T-cell (primary cell): ENCODE data around the gene FRMPD3. TPM values are rescaled to one million over a fixed set of nuclear protein-coding genes. Genes with fewer than 3 reads are reported as not detected.

Source experiments
- ATAC-seq, 4 experiments: fragments of 200-7000 bp in 3 of 4; fragments of 150-1000 bp in 1 of 4; cut with Tn5 transposase; replicated peaks in 1 of 4; 1 replicate in 3 of 4; 2 replicates in 1 of 4; pipeline ENCODE4 v1.10.0; 2021; ENCODE audit warnings: moderate library complexity in 3 of 4, mild to moderate bottlenecking in 2 of 4, moderate number of reproducible peaks in 1 of 4
- CTCF ChIA-PET, 2 donors: fragments of 300-600 bp; sonication (Branson Sonifier 250); formaldehyde crosslinking; loops; one replicate each; lab custom pipeline; 2022; ENCODE audit warnings: antibody characterized with exemption in 2 of 2; lab: Charles Lee
- POLR2A ChIA-PET, 2 donors: fragments of 300-600 bp; sonication (Branson Sonifier 250); formaldehyde crosslinking; loops; one replicate each; lab custom pipeline; 2022; ENCODE audit warnings: antibody characterized with exemption in 2 of 2; lab: Charles Lee
- DNase-seq, 35 experiments: peaks; one replicate each; pipeline versions ENCODE4 v3.0.0 to v3.0.0-alpha.2; 2013 to 2023
- H3K27ac ChIP-seq: one replicate; pipeline ENCODE4 v1.5.1; 2013; ENCODE audit warnings: low read length
- H3K27me3 ChIP-seq, 2 experiments: replicated peaks in 1 of 2; 1 replicate in 1 of 2; 2 replicates in 1 of 2; pipeline versions ENCODE4 v1.6.1 to v1.7.0; 2013; ENCODE audit warnings: low read length in 1 of 2, mixed read lengths in 1 of 2; ENCODE audit not compliant: control insufficient read depth in 2 of 2, insufficient read depth in 2 of 2; ENCODE audit errors: extremely low read depth in 1 of 2
- H3K36me3 ChIP-seq, 2 donors: 1 replicate in 1 of 2; 2 replicates in 1 of 2; pipeline versions ENCODE4 v1.6.1 to v1.7.0; 2013; ENCODE audit warnings: low read length in 1 of 2; ENCODE audit not compliant: control insufficient read depth in 2 of 2, insufficient read depth in 1 of 2; ENCODE audit errors: extremely low read depth in 1 of 2
- H3K4me1 ChIP-seq, 2 experiments: 1 replicate in 1 of 2; 2 replicates in 1 of 2; pipeline versions ENCODE4 v1.6.1 to v1.7.0; 2013; ENCODE audit warnings: low read length in 2 of 2, mixed read lengths in 1 of 2; ENCODE audit not compliant: insufficient read depth in 2 of 2, control insufficient read depth in 1 of 2; ENCODE audit errors: extremely low read depth in 1 of 2
- H3K4me3 ChIP-seq, 2 donors: 1 replicate in 1 of 2; 2 replicates in 1 of 2; pipeline versions ENCODE4 v1.5.1 to v1.7.0; 2013; ENCODE audit warnings: mild to moderate bottlenecking in 2 of 2, low read length in 1 of 2, moderate library complexity in 1 of 2; ENCODE audit not compliant: control insufficient read depth in 1 of 2; ENCODE audit errors: extremely low read depth in 1 of 2
- H3K9me3 ChIP-seq: 2 replicates; pipeline ENCODE4 v1.7.0; 2013
- H3K27ac Mint-ChIP-seq, 2 donors: one replicate each; pipeline ENCODE4 v1.8.0; 2020 to 2021; ENCODE audit warnings: mild to moderate bottlenecking in 2 of 2, mixed read lengths in 2 of 2
- H3K27me3 Mint-ChIP-seq, 2 donors: one replicate each; pipeline ENCODE4 v1.8.0; 2021 to 2022; ENCODE audit warnings: mixed read lengths in 2 of 2
- H3K36me3 Mint-ChIP-seq: one replicate; pipeline ENCODE4 v1.8.0; 2021; ENCODE audit warnings: mixed read lengths
- H3K4me1 Mint-ChIP-seq, 3 donors: one replicate each; pipeline ENCODE4 v1.8.0; 2020 to 2022; ENCODE audit warnings: mixed read lengths in 3 of 3, mild to moderate bottlenecking in 1 of 3
- H3K4me3 Mint-ChIP-seq, 3 donors: one replicate each; pipeline ENCODE4 v1.8.0; 2020 to 2022; ENCODE audit warnings: mild to moderate bottlenecking in 3 of 3, mixed read lengths in 3 of 3, moderate library complexity in 3 of 3
- H3K9me3 Mint-ChIP-seq, 3 donors: one replicate each; pipeline ENCODE4 v1.8.0; 2020 to 2022; ENCODE audit warnings: mixed read lengths in 3 of 3
- WGBS: methylation state at CpG from one replicate; pipeline ENCODE4 v1.1.5; 2013; ENCODE audit warnings: missing lambda C conversion rate; ENCODE audit not compliant: insufficient coverage; 5-methylcytosine and 5-hydroxymethylcytosine counted together
- total RNA-seq, 35 experiments: library from RNA in 6 of 35; stranded (reverse) in 6 of 35; fragments of 120-200 nt in 1 of 35; gene quantifications; one replicate each; pipeline versions ENCODE4 v1.2.1 to v1.2.4 and lab custom pipeline; 2013 to 2026

Gene FRMPD3
- total RNA-seq, 5 donors from 2014 or later (not counting 1 experiment from before 2014, with no cell fraction given) = 0.12 to 1.6 (median 0.86) TPM

DNA sequence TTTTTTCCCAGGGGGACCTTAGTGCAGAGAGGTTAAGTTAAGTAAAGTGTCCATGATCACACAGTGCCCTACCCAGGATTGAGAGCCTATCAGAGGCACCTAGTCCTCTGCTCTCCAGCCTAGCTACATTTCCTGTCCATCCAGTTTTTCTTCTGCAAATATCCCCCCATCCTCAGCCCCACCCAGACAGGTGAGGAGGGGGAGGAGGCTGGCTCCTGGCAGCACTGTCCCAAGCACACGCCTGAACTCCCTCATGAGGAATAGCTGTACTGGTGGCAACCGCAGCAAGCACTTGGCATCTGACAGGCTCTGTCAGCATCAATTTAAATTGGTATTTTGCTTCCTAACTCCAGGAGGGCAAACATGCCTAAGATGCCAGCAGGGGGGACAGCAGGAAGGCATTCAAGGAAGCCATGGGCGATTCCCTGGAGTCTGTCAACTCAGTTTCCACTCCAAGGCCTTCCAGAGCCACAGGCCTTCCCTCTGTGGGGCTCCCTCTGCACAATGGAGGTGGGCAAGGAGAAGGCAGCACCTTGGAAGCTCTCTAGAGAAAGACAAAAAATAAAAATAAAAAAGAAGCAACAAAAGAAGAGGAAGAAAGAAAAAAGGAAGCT lies 6.4 kb upstream of the FRMPD3 start:
- peaks cover 16 to 35% of the 10 kb centered on the region in 2 donors for H3K27me3 Mint-ChIP-seq
- H3K4me1 Mint-ChIP-seq = peaks cover 0 to 2% (median 0%) of the 10 kb centered on the region in 3 donors
- 83% methylated on average over 1 of the region's 3 CpGs for WGBS
- ChIA-PET POLR2A (interaction anchor here in 1 of 2 donors (0.6 kb wide), 1 partner anchor 183 kb away, joined by 3 read pairs; no protein-coding TSS in a partner anchor), CTCF (no interaction called here)
- no peak for ATAC-seq
- peaks cover 0 to 17% of the 10 kb centered on the region in 2 experiments for H3K27me3 ChIP-seq
- no peaks in the 10 kb centered on the region for H3K4me1 ChIP-seq
- no peak for DNase-seq
- no peaks in the 10 kb centered on the region for H3K36me3 ChIP-seq
- no peak overlapping the region for H3K27ac ChIP-seq
- no peaks in the 10 kb centered on the region for H3K9me3 ChIP-seq
- H3K4me3 Mint-ChIP-seq = no peak overlapping the region
- no peaks in the 10 kb centered on the region for H3K36me3 Mint-ChIP-seq
- no peaks in the 10 kb centered on the region for H3K9me3 Mint-ChIP-seq
- H3K27ac Mint-ChIP-seq = no peak overlapping the region
- H3K4me3 ChIP-seq = no peak overlapping the region

DNA sequence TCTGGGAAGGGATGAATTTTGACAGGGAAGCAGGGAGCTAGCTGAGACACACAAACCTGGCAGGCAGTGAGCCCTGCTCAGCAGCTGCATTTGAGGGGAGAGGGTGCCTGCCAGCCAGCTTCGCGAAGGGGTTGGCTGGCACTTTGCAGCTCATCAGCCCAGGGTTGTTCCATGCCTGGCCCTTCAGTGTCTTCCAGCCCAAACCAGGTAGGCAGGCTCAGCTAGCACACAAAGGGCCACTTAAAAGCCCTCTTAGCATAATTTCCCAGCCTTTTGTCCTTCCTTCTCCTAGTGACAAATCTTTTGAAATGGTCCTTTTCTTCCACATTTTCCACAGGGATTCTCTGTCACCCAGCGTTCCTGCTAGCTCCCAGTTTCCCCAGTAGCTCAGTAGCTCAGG lies 4.3 kb upstream of the FRMPD3 start:
- Histone ChIP-seq H3K4me1 (peaks cover 0 to 10% of the 10 kb centered on the region in 2 experiments), H3K36me3 (no peaks in the 10 kb centered on the region), H3K27me3 (peaks cover 2 to 30% of the 10 kb centered on the region in 2 experiments), H3K27ac (no peak overlapping the region), H3K4me3 (no peak overlapping the region), H3K9me3 (no peaks in the 10 kb centered on the region)
- no CpG with 5 or more reads among the region's 3 CpGs for WGBS
- ATAC-seq = no peak
- Mint-ChIP-seq H3K27ac (no peak overlapping the region), H3K9me3 (no peaks in the 10 kb centered on the region), H3K4me3 (no peak overlapping the region), H3K36me3 (no peaks in the 10 kb centered on the region), H3K27me3 (peaks cover 24 to 41% of the 10 kb centered on the region in 2 donors), H3K4me1 (peaks cover 6 to 7% (median 7%) of the 10 kb centered on the region in 3 donors)
- ChIA-PET POLR2A (no interaction called here), CTCF (no interaction called here)
- no peak for DNase-seq

DNA sequence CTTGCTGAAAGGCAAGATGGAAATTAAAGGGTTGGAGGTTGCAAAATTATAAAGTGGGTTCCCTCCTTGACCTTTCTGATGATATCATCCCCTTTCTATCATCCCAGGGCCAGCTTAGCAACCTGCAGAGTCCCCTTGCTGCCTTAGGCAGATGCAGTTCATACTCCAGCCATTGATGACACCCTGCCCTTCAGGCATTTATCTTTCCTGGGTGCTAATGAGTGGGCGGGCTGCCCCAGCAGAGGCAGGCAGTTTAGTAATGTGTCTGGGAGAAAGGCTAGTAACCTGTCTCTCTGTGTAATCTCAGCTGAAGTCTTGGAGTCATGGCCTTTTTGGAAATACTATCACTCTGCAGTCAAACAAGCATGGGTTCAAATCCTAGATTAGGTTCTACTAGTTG lies 3.8 kb upstream of the FRMPD3 start:
- no CpG with 5 or more reads among the region's 1 CpG for WGBS
- no peaks in the 10 kb centered on the region for H3K9me3 ChIP-seq
- Mint-ChIP-seq H3K4me1 (peaks cover 9 to 12% (median 9%) of the 10 kb centered on the region in 3 donors), H3K4me3 (no peak overlapping the region), H3K27ac (no peak overlapping the region), H3K27me3 (peaks cover 27 to 44% of the 10 kb centered on the region in 2 donors), H3K36me3 (no peaks in the 10 kb centered on the region), H3K9me3 (no peaks in the 10 kb centered on the region)
- H3K27me3 ChIP-seq = peaks cover 2 to 33% of the 10 kb centered on the region in 2 experiments
- no peaks in the 10 kb centered on the region for H3K36me3 ChIP-seq
- no peak for ATAC-seq
- DNase-seq = no peak
- CTCF ChIA-PET = no interaction called here
- peaks cover 0 to 10% of the 10 kb centered on the region in 2 experiments for H3K4me1 ChIP-seq
- POLR2A ChIA-PET = no interaction called here
- H3K4me3 ChIP-seq = no peak overlapping the region
- no peak overlapping the region for H3K27ac ChIP-seq

DNA sequence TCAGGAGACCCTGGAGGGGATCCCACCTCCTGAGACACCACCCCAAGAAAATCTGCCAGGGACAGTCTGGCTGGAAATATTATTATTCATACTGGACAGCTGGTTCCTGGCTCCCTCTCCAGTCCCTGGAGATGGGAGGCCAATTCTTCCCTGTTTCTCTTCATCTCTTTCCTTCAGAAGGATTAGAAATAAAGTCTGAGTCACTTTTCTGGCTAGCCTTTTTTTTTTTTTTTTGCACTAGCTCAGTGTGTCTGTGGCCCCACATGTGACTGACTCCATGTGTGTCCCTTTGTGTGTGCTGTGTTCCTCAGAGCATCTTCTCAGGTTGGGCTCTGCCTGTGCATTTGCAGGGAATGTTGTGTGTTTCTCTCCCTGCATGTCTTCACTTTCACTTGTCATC lies 1.8 kb upstream of the FRMPD3 start:
- no peak for ATAC-seq
- ChIA-PET POLR2A (no interaction called here), CTCF (no interaction called here)
- peaks cover 16 to 22% (median 20%) of the 10 kb centered on the region in 3 donors for H3K4me1 Mint-ChIP-seq
- no peaks in the 10 kb centered on the region for H3K9me3 Mint-ChIP-seq
- H3K4me1 ChIP-seq = peaks cover 0 to 29% of the 10 kb centered on the region in 2 experiments
- peaks cover 41 to 60% of the 10 kb centered on the region in 2 donors for H3K27me3 Mint-ChIP-seq
- no peak overlapping the region for H3K4me3 ChIP-seq
- H3K4me3 Mint-ChIP-seq = no peak overlapping the region
- peaks cover 2 to 33% of the 10 kb centered on the region in 2 experiments for H3K27me3 ChIP-seq
- H3K27ac Mint-ChIP-seq = no peak overlapping the region
- no peak for DNase-seq
- no peaks in the 10 kb centered on the region for H3K9me3 ChIP-seq
- no peak overlapping the region for H3K27ac ChIP-seq
- no peaks in the 10 kb centered on the region for H3K36me3 Mint-ChIP-seq
- no peaks in the 10 kb centered on the region for H3K36me3 ChIP-seq

DNA sequence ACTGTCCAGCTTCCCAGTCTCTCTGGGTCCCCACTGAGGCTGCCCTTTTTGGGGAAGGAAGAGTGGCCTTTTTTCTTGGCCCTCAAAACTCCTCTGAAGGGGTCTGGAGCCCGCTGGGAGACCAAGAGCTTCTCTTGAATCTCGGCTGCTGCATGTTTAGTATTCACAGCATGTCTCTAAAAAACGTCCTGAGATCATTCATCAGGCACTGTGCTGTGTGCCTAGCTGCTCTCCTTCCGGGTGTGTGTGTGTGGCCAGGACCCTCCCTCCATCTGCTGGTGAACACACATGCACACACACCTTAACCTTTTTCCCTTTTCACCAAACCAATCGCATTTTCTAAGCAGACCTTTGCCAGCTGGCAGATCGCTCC lies 841 bp upstream of the FRMPD3 start:
- ChIA-PET POLR2A (no interaction called here), CTCF (no interaction called here)
- Histone ChIP-seq H3K27ac (no peak overlapping the region), H3K4me3 (no peak overlapping the region), H3K36me3 (no peaks in the 10 kb centered on the region), H3K27me3 (peaks cover 2 to 28% of the 10 kb centered on the region in 2 experiments), H3K9me3 (no peaks in the 10 kb centered on the region), H3K4me1 (peaks cover 0 to 34% of the 10 kb centered on the region in 2 experiments)
- DNase-seq (no peak), ATAC-seq (no peak)
- no peak overlapping the region for H3K27ac Mint-ChIP-seq
- peaks cover 42 to 67% of the 10 kb centered on the region in 2 donors for H3K27me3 Mint-ChIP-seq
- WGBS = 10% methylated on average over 2 of the region's 6 CpGs
- peaks cover 16 to 22% (median 20%) of the 10 kb centered on the region in 3 donors for H3K4me1 Mint-ChIP-seq
- H3K9me3 Mint-ChIP-seq = no peaks in the 10 kb centered on the region
- H3K4me3 Mint-ChIP-seq = peak overlapping the region; percentile 39 to 71 (median 58)
- H3K36me3 Mint-ChIP-seq = no peaks in the 10 kb centered on the region

DNA sequence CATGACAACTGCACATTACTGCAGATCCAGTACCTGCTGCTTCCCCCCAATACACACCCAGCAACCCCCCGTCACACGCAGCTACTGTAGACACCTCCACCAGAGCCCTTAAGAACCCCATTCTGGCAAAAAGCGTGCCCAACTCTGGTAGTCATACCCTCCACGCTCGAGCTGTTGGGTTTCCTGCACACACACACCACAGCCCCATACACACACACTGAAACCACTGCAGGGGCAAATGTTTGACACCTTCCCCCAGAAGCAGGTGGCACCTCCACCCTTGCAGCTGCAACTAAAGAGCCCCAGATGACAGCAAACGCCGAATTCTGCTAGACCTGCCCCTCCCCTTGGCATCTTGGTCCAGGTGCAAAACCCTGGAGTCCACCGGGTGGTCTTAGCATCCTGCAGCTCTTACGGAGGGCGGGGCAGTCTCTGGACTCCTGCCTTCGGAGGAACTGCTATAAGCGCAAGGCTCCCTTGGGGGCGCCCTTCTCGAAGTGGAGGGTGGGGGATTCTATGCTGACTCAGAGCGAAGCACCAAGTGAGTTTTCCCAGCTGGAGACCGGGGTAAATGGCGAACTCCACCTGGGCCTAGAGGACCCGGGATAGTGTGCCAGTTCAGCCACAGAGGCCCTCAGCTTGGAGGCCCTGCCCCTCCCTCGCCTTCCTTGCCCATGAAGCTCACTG lies 1.5 kb downstream of the FRMPD3 start:
- Histone ChIP-seq H3K36me3 (no peaks in the 10 kb centered on the region), H3K27me3 (peaks cover 2 to 19% of the 10 kb centered on the region in 2 experiments), H3K4me1 (peaks cover 0 to 38% of the 10 kb centered on the region in 2 experiments), H3K27ac (peak overlapping the region; percentile 34), H3K4me3 (peak overlapping the region in 1 of 2 donors; percentile 42), H3K9me3 (no peaks in the 10 kb centered on the region)
- Mint-ChIP-seq H3K4me3 (peak overlapping the region; percentile 48 to 77 (median 65)), H3K9me3 (no peaks in the 10 kb centered on the region), H3K27ac (peak overlapping the region in 1 of 2 donors; percentile 31), H3K27me3 (peaks cover 36 to 56% of the 10 kb centered on the region in 2 donors), H3K36me3 (no peaks in the 10 kb centered on the region), H3K4me1 (peaks cover 16 to 22% (median 20%) of the 10 kb centered on the region in 3 donors)
- ATAC-seq (peak in 3 of 4 experiments; percentile 36 to 56 (median 38)), DNase-seq (peak in 19 of 35 experiments; percentile 3 to 59 (median 24))
- ChIA-PET POLR2A (interaction anchor here in 1 of 2 donors (0.8 kb wide), 1 partner anchor 641 kb away, joined by 3 read pairs; no protein-coding TSS in a partner anchor), CTCF (interaction anchor here in 1 of 2 donors (0.6 kb wide), 1 partner anchor 115 kb away, joined by 3 read pairs; no protein-coding TSS in a partner anchor)
- 5% methylated on average over 14 of the region's 19 CpGs for WGBS
